SH-SY5Y (cell line): ENCODE measurements around the gene SCPEP1.

Source experiments
- GATA2 ChIP-seq: IDR thresholded peaks from 2 replicates; pipeline ENCODE4 v1.6.1; 2011; ENCODE audit warnings: mild to moderate bottlenecking, low read depth, low read length
- GATA3 ChIP-seq: IDR thresholded peaks from 2 replicates; pipeline ENCODE4 v1.6.1; 2011; ENCODE audit warnings: low read depth, mild to moderate bottlenecking, low read length, moderate library complexity

Gene SCPEP1

GRCh38 chr17:57008958-57009357 is 31.0 kb downstream of the SCPEP1 start:
- TF ChIP-seq GATA3 (no peak), GATA2 (no peak)

GRCh38 chr17:57009737-57010445 is 32.0 kb downstream of the SCPEP1 start:
- TF ChIP-seq GATA3 = no peak
- TF ChIP-seq GATA2 = no peak

- TF ChIP-seq GATA3 (no peak), GATA2 (no peak)
Observed at GRCh38 chr17:57010487-57010886, 32.6 kb downstream of the SCPEP1 start.

DNA sequence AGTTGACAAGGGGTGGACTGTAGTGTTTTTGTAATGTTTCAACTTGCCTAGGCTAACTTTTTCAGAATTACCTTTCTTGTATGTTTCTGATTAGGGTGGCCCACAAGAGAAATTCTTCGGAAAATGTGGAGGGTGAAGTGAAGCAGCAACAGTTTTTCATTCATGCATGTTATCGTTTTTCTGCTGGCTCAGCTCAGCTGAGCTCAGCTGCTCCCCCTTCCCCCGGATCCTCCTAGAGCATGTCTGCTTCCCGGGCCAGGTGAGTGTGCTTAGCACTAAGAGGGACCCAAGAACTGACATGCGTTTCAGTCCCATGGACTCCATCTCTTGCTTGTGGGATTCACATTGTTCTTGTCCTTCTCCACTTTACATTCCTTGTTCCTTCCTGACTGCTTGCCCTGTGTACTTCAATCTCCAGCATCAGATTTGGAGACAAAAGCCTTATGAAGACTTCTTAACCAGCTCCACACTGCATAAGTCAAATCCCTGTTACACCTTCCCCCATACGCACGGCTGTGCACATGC is 33.6 kb downstream of the SCPEP1 start:
- no peak for TF ChIP-seq GATA3
- no peak for TF ChIP-seq GATA2

- TF ChIP-seq GATA2 (no peak), GATA3 (no peak)
Observed at GRCh38 chr17:57016071-57016763, 38.3 kb downstream of the SCPEP1 start.

GRCh38 chr17:57016764-57017116 is 38.8 kb downstream of the SCPEP1 start:
- TF ChIP-seq GATA3 = no peak

DNA sequence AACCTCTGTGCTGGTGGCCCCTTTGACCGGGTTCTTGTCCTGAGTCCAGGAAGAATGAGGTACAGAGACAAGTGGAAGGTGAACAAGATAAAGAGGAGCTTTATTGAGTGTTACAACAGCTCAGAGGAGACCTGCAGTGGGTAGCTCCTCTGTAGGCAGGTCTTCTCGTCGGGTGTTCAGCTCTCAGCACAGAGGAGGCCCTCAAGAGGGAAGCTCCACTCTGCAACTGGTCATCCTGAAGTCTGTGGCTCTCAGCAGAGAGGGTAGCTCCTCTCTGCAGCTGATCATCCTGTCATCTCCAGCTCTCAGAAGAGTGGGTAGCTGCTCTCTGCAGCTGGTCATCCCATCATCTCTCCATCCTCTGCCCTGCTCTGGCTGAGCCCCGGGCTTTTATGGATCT is 39.7 kb downstream of the SCPEP1 start:
- no peak for TF ChIP-seq GATA3
- no peak for TF ChIP-seq GATA2

DNA sequence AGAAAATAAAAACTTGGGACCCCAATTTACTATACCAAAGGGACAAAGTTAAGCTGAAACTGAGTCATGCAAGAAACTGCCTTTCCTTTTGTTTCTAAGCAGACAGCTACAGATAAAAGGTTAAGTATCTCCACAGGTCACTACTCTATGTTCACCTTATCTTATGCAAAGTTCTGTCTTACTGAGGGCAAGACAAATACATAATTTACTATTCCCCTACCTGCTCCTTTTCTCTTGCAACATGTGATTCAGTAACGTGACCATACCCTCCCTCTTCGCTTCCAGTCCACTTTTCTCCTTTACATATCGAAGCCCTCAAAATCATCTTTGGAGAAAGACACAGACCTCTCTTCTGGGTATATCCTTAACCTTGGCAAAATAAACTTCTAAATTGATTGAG is 42.3 kb downstream of the SCPEP1 start:
- no peak for TF ChIP-seq GATA3
- no peak for TF ChIP-seq GATA2

DNA sequence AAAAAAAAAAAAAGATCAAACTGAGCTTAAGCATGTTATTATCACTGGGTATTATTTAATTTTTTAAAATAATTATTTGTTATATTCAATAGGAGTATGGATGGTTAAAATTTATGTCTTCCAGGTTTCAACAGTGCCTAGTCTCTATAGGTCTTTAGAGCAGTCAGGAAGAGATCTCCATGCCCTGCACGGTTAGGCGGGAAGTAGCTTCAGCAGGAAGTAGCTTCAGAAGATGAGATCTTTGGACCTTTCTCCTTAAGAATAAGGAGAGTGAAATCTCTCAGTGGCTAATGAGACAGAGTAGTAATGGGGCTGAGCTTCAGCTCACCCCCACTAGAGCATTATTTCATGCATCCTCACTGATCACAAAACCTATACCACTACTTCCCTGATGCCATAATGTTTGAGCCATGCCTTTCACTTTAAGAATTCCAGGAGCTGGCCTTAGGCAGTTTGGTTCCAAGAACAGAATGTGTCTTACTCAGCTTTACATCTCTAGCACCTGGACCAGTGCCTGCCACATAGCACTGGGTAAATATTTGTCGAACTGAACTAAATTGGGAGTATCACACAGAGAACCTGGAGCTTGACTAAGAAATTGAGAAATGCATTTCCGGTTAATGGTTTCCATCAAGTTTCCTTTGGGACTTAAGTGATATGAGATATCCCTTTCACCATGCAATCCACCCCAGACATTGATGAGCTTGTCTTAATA is 43.5 kb downstream of the SCPEP1 start:
- TF ChIP-seq GATA2 = no peak

GRCh38 chr17:57025876-57026275 is 47.9 kb downstream of the SCPEP1 start:
- TF ChIP-seq GATA2 (no peak), GATA3 (no peak)

- TF ChIP-seq GATA2 (no peak), GATA3 (no peak)
Observed at GRCh38 chr17:57027852-57028251, 49.9 kb downstream of the SCPEP1 start.

DNA sequence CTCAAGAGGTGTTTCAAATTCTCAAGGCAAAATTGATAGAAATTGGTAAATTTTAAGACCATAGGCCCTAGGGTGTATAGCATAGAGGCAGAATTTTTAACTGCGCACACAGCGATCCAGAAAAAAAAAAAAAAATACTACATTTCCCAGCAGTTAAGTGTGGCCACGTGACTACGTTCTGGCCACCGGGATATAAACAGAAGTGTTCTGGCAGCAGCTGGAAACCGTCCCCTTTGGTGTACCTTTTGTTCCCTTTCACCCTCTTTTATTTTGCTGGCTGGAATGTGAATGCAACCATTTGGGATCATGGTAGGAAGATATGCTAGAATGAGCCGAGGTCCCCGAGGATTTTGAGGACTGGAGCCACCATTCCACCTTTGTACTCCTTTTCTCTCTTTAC is 54.4 kb downstream of the SCPEP1 start:
- no peak for TF ChIP-seq GATA2
- no peak for TF ChIP-seq GATA3

GRCh38 chr17:57033296-57033695 is 55.4 kb downstream of the SCPEP1 start:
- TF ChIP-seq GATA3 (no peak), GATA2 (no peak)

DNA sequence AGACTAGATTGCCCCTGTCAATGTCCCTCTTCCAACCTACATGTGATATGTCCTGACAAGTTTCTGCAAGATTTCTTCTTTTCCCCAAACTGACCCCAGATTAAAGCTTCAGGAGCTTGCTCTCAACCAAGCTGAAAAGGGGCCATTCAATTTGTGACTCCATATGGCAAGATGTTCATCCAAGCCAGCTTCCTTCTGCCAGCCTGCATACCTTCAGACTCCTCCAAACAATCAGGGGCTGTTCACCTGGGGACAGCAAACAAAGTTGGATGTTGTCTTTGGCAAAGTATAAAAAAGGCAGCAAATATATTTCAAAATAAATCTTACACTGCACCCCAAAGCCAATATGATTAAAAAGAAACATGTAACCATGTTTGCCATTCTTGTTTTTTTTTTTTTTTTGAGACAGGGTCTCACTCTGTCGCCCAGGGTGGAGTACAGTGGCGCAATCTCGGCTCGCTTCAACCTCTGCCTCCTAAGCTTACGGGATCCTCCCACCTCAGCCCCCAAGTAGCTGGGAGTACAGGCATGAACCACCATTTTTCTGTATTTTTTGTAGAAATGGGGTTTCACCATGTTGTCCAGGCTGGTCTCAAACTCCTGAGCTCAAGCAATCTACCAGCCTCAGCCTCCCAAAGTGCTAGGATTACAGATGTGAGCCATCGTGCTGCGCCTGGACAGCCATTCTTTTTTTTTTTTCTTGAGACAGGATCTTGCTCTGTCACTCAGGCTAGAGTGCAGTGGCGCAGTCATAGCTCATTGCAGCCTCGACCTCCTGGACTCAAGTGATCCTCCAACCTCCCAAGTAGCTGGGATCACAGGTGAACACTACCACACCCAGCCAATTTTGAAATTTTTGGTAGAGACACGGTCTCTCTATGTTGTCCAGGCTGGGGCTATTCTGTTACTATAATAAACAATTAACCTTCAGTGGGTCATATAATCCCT is 57.1 kb downstream of the SCPEP1 start:
- TF ChIP-seq GATA3 (no peak), GATA2 (no peak)
